ENCODE results near the gene PDE6G.
A peak's percentile ranks its signal among the peaks of the same experiment; 100 is the strongest.

PDE6G gene

DNA sequence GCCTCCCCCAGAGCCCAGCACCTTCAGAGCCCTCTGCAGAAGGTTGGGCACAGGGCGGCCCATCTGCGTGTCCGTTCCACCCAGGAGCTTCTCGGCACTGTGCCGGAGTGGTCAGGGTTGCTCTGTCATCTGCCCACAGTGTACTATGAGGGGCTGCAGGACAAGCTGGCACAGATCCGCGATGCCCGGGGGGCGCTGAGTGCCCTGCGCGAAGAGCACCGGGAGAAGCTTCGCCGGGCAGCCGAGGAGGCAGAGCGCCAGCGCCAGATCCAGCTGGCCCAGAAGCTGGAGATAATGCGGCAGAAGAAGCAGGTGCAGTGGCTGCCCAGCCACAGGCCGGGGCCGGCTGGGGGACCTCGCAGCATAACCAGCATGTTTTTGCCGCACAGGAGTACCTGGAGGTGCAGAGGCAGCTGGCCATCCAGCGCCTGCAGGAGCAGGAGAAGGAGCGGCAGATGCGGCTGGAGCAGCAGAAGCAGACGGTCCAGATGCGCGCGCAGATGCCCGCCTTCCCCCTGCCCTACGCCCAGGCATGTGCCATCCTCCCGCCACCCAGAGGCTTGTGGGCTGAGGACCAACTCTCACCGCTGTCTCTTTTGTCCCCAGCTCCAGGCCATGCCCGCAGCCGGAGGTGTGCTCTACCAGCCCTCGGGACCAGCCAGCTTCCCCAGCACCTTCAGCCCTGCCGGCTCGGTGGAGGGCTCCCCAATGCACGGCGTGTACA lies 40.0 kb upstream of the PDE6G start:
- peaks cover 36 to 95% of the 10 kb centered on the region in 2 experiments for H3K36me3 ChIP-seq (ENCODE audit: control insufficient read depth in 2 of 2, insufficient read depth in 1 of 2, low read length in 2 of 2)
- TF ChIP-seq ZNF248 (tag by site-specific recombination; IDR thresholded peaks at IDR 0.05) (no peak), HIC1 (tag by site-specific recombination; IDR thresholded peaks at IDR 0.05) (0 out of 2 replicates have a peak, but pooled peaks have one; percentile 15), ZNF707 (tag by site-specific recombination; IDR thresholded peaks at IDR 0.05) (no peak), ZNF223 (tag by site-specific recombination; IDR thresholded peaks at IDR 0.05) (no peak), ZNF10 (tag by site-specific recombination; IDR thresholded peaks at IDR 0.05) (no peak), ZNF600 (tag by site-specific recombination; IDR thresholded peaks at IDR 0.05) (peak; percentile 17; the same call in 1 of the 2 replicates), ZNF514 (tag by site-specific recombination; IDR thresholded peaks at IDR 0.05) (no peak), SP2 (tag by site-specific recombination; IDR thresholded peaks at IDR 0.05) (no peak), ZNF394 (tag by site-specific recombination; IDR thresholded peaks at IDR 0.05; ENCODE audit: borderline replicate concordance) (peak; percentile 60; the same call in 1 of the 2 replicates), ZNF391 (tag by site-specific recombination; IDR thresholded peaks at IDR 0.05; ENCODE audit: borderline replicate concordance, low read depth) (no peak)
- no peak overlapping the region for H3K4me3 ChIP-seq (ENCODE audit: low read depth, low read length)
- no peaks in the 10 kb centered on the region for H3K9me3 ChIP-seq (ENCODE audit: control insufficient read depth, insufficient read depth, low read depth, low read length)
- CTCF ChIA-PET = interaction anchor here (0.7 kb wide), 1 partner anchor 186 kb away, joined by 3 read pairs; no protein-coding TSS in a partner anchor
- POLR2A ChIA-PET = interaction anchor here (1.2 to 2.7 kb wide), 5 partner anchors 11 to 15 kb away, joined by 3 to 16 read pairs (median 8); partner anchors contain the start of genes ARL16 and HGS
- H3K27ac ChIP-seq (ENCODE audit: extremely low read depth, low read depth, low read length) = 0 out of 2 replicates have a peak overlapping the region, but pooled peaks have one; percentile 24
- peaks cover 4% of the 10 kb centered on the region; the same call in 1 of the 2 replicates for H3K4me1 ChIP-seq (ENCODE audit: control insufficient read depth, insufficient read depth, low read length)

DNA sequence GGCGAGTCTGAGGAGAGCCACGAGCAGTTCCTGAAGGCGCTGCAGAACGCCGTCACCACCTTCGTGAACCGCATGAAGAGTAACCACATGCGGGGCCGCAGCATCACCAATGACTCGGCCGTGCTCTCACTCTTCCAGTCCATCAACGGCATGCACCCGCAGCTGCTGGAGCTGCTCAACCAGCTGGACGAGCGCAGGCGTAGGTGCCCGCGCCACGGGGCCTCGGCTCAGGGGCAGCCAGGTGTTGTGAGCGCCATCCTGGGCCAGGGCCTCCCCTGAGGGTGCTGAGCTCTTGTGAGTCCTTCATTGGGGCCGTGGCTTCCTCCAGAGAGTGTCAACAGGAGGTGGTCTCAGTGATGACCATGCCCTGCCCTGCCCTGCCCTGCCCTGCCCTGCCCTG lies 39.5 kb upstream of the PDE6G start:
- TF ChIP-seq ZBTB17 (tag by site-specific recombination; IDR thresholded peaks at IDR 0.05) (no peak), ZNF600 (tag by site-specific recombination; IDR thresholded peaks at IDR 0.05) (peak; percentile 39; the same call in 1 of the 2 replicates)
- no peak overlapping the region for H3K27ac ChIP-seq (ENCODE audit: extremely low read depth, low read depth, low read length)
- ChIA-PET POLR2A (interaction anchor here (1.2 to 2.7 kb wide), 3 partner anchors 10 to 13 kb away, joined by 3 to 16 read pairs (median 9); partner anchors contain the start of genes ARL16 and HGS), CTCF (interaction anchor here (1.0 kb wide), 1 partner anchor 20 kb away, joined by 6 read pairs; no protein-coding TSS in a partner anchor)
- H3K36me3 ChIP-seq (ENCODE audit: control insufficient read depth in 2 of 2, insufficient read depth in 1 of 2, low read length in 2 of 2) = peaks cover 36 to 95% of the 10 kb centered on the region in 2 experiments
- H3K4me1 ChIP-seq (ENCODE audit: control insufficient read depth, insufficient read depth, low read length) = no peaks in the 10 kb centered on the region
- H3K4me3 ChIP-seq (ENCODE audit: low read depth, low read length) = no peak overlapping the region
- no peaks in the 10 kb centered on the region for H3K9me3 ChIP-seq (ENCODE audit: control insufficient read depth, insufficient read depth, low read depth, low read length)

DNA sequence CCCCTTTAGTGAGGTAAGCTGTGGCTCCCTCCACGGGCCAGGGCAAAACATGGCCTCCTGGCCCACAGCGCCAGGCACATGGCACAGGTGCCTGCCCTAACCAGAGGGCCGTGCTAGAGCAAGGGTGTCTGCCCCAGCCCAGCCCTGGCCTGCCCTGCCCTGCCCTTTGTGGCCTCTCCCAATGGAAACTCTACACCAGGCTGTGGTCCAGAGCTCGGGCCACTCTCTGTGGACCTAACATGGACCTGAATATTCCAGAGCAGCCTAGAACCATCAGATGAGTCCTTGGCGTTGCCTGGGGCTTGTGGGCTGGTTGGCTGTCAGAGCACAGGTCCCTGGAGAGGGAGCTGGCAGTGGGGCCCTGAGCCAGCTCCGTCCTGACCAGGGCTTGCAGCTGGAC lies 38.9 kb upstream of the PDE6G start:
- Histone ChIP-seq H3K36me3 (ENCODE audit: control insufficient read depth in 2 of 2, insufficient read depth in 1 of 2, low read length in 2 of 2) (peaks cover 36 to 95% of the 10 kb centered on the region in 2 experiments), H3K4me1 (ENCODE audit: control insufficient read depth, insufficient read depth, low read length) (no peaks in the 10 kb centered on the region), H3K4me3 (ENCODE audit: low read depth, low read length) (no peak overlapping the region), H3K9me3 (ENCODE audit: control insufficient read depth, insufficient read depth, low read depth, low read length) (no peaks in the 10 kb centered on the region), H3K27ac (ENCODE audit: extremely low read depth, low read depth, low read length) (no peak overlapping the region)
- ChIA-PET POLR2A (interaction anchor here (1.2 to 2.7 kb wide), 3 partner anchors 10 to 13 kb away, joined by 3 to 16 read pairs (median 9); partner anchors contain the start of genes ARL16 and HGS), CTCF (interaction anchor here (1.0 kb wide), 1 partner anchor 19 kb away, joined by 6 read pairs; no protein-coding TSS in a partner anchor)
- no peak for TF ChIP-seq ZNF133 (tag by site-specific recombination; IDR thresholded peaks at IDR 0.05)
- TF ChIP-seq, protein P1, sequence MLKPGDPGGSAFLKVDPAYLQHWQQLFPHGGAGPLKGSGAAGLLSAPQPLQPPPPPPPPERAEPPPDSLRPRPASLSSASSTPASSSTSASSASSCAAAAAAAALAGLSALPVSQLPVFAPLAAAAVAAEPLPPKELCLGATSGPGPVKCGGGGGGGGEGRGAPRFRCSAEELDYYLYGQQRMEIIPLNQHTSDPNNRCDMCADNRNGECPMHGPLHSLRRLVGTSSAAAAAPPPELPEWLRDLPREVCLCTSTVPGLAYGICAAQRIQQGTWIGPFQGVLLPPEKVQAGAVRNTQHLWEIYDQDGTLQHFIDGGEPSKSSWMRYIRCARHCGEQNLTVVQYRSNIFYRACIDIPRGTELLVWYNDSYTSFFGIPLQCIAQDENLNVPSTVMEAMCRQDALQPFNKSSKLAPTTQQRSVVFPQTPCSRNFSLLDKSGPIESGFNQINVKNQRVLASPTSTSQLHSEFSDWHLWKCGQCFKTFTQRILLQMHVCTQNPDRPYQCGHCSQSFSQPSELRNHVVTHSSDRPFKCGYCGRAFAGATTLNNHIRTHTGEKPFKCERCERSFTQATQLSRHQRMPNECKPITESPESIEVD (tag by site-specific recombination; IDR thresholded peaks at IDR 0.05) = no peak
- TF ChIP-seq TSHZ1 (tag by site-specific recombination; IDR thresholded peaks at IDR 0.05; ENCODE audit: borderline replicate concordance) = no peak
- TF ChIP-seq, protein P2, sequence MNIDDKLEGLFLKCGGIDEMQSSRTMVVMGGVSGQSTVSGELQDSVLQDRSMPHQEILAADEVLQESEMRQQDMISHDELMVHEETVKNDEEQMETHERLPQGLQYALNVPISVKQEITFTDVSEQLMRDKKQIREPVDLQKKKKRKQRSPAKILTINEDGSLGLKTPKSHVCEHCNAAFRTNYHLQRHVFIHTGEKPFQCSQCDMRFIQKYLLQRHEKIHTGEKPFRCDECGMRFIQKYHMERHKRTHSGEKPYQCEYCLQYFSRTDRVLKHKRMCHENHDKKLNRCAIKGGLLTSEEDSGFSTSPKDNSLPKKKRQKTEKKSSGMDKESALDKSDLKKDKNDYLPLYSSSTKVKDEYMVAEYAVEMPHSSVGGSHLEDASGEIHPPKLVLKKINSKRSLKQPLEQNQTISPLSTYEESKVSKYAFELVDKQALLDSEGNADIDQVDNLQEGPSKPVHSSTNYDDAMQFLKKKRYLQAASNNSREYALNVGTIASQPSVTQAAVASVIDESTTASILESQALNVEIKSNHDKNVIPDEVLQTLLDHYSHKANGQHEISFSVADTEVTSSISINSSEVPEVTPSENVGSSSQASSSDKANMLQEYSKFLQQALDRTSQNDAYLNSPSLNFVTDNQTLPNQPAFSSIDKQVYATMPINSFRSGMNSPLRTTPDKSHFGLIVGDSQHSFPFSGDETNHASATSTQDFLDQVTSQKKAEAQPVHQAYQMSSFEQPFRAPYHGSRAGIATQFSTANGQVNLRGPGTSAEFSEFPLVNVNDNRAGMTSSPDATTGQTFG (tag by site-specific recombination; IDR thresholded peaks at IDR 0.05; ENCODE audit: borderline replicate concordance) = no peak
- no peak for TF ChIP-seq ZNF223 (tag by site-specific recombination; IDR thresholded peaks at IDR 0.05)
- no peak for TF ChIP-seq ZNF292 (tag by site-specific recombination; IDR thresholded peaks at IDR 0.05; ENCODE audit: borderline replicate concordance, low read depth)
- TF ChIP-seq ZNF266 (tag by site-specific recombination; IDR thresholded peaks at IDR 0.05; ENCODE audit: low read depth) = no peak
- TF ChIP-seq ZNF830 (tag by site-specific recombination; IDR thresholded peaks at IDR 0.05; ENCODE audit: low read depth) = no peak
- no peak for TF ChIP-seq SCRT1 (tag by site-specific recombination; IDR thresholded peaks at IDR 0.05; ENCODE audit: borderline replicate concordance)
